HG03442 (cell line): ENCODE measurements around the gene EFNA5.
"Not testable (repeated sequence)": the region's sequence is repeated elsewhere in the genome, so short reads cannot be mapped to it uniquely, and the experiment has no call there.

Source experiments
- ATAC-seq: cut with Tn5 transposase; IDR thresholded peaks from one replicate; pipeline ENCODE4 v1.9.1; 2021; ENCODE audit warnings: mild to moderate bottlenecking, moderate library complexity; ENCODE audit not compliant: unreplicated experiment

The EFNA5 gene

DNA sequence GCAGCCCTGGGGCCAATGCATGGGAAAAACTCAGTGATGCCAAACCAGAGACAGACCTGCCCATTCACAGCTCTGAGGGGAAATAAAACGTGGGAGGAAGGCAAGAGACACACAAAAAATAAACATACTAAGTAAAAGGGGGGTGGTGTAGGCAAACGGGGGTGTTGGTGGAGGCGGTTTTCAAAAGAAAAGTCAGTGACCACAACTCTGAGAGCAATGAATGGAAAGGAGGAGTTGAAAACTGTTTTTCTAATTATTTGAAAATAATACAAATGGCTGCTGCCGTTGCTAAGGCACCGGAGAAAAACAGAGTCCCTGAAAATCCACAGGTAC lies 293.5 kb downstream of the EFNA5 start:
- no peak for ATAC-seq

DNA sequence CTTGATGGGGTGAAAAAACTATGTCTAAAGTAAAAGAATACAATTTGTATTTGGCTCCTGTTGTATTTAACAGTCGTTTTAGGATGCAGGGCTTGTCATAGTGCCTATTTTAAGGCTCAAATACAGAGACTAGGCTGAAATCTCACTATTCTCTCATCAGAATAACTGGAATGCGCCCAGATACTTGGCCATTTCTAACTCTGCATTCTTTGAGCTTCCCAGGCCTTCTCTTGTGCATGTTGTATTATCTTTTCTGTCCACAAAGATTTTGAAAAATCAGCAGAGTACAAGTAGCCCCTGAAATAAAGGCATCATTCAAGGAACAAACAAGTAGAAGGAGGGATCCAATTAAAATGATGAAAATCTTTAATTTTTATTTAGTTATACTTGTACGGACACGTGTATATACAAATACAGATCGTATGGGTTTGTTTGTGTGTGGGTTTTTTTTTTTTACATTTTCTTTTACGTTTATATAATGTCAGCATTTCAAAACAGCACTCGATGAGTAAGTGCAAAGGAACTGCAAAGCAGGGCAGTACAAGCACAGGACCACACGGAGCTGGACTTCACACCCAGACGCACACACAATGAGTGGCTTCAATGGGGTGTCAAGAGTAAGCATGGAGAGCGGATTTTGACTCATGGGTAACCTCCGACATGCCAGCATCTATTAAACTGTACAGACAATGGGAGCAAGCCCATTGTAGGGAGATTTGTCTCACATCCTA lies 294.0 kb downstream of the EFNA5 start:
- no peak for ATAC-seq

DNA sequence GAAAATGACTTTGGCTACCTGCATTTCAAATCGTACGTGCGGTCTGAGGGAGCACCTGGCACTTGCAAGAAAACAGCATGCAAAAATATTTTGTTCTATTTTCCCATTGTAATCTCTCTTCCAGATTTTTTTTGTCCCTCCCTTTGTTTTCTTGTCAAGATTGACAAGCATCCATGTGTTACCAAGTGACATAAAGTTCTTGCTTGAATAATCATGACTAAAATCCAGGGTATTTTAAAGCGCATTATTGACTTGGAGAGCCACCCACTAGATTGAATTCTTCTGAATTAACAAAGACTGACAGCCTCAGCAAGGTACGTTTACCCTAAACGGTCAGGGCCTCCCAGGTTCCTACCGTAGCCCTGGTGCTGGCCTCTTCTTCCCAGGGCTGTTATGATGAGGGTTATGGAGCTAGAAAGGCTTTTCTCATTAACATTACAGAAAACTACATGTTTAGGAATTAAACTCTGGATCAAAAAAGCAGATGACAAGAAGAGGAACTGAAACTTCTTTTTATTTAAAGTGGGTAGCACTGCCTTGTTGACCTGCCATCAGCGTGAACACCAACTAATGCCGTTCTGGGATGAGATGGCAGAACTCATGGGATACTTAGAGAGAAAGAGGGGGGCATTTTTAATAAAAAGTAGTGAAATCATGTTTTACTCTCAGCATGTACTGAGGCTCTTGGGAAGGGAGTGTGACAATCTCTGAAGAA lies 297.0 kb downstream of the EFNA5 start:
- ATAC-seq = peak; percentile 84

DNA sequence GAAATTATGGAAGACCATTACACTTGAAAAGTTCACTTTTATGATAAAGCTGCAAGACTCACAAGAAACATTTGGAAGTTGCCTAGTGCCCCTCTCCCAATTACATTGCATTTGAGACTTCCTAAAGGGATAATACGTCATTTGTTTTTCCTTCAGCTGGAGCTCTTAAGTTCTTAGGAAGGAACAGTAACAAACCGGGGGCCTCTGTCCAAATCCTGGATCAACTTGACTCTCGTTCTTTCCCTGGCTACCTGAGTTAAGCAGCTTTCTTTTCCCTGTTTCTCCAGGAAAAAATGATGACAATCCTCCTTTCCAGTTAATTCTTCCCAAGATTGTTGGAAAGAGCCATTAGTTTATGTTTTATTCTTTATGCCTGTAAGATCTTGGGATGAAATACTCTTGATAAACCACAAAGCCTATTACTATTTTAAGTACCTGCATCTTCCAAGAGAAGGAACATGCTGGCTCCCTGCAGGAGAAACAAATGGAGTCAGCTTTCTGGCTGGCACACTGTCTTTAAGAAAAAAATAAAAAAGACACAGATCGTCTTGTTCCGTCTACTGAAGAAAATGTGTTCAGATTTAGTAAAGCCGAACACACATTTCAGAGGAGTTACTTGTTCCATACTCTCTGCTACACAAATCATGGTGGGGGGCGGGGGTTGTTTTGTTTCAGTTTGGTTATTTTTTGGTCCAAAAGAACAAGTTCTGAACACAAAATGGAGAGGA lies 297.9 kb downstream of the EFNA5 start:
- ATAC-seq = no peak

DNA sequence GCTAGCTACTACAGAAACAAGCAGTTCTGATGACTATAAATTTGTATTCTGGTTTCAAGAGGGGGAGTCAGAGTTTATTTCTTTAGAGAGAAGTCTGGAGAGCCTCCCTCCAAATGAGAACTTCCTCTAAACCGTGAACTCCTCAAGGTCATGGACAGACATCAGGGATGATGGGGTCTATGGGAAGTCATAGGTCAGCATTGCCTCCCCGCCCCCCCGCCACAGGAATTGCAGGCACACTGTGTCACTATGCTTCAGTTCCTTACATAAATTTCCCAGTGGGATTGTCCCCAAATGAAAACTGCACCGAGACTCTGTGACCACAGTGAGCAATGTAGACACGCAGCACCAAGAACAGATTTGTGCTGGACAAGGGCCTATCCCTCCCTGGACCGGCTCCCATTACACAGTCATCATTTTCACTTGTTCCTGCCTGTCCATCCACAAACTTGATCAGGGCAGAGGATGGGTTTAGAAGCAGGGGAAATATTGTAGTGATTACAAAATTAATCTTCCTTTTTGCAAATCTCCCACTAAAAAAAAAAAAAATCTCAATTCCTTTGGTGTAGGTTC lies 300.3 kb downstream of the EFNA5 start:
- ATAC-seq = no peak

DNA sequence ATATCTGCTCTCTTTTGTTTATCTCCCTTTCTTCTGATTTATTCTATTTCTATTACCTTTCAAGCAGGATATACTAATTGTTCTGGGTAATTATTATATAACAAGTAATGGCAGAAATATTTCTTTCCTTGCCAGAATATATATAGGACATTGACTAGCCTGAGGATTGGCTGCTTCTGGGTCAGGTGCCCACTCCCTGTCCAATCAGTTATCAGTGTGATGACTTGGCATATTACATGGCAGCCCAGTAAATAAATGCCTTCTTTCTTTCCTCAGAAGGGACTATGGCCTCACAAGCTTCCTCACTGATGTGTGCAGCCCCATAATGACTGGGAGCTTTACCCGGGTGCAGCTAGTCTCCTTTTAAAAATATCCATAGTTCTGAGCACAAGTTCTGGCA lies 301.1 kb downstream of the EFNA5 start:
- ATAC-seq = no peak

DNA sequence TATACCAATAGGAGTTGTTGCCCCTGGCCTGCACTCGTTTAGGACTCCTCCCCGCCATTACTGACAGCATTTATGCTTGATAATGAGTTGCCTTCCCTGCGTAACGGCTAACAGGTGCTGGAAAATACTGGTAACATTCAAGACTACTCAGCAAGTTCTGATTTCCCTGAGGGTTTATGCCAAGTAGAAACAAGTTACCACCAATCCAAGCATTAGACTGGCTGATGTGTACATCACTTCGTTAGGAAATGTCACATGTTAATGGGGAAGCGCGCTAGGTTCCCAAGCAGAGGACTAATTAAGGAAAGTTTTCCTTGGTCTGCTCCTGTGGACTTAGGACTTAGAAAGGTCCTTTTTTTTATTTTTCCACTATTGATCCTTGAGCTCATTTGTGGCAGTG lies 302.1 kb downstream of the EFNA5 start:
- no peak for ATAC-seq

DNA sequence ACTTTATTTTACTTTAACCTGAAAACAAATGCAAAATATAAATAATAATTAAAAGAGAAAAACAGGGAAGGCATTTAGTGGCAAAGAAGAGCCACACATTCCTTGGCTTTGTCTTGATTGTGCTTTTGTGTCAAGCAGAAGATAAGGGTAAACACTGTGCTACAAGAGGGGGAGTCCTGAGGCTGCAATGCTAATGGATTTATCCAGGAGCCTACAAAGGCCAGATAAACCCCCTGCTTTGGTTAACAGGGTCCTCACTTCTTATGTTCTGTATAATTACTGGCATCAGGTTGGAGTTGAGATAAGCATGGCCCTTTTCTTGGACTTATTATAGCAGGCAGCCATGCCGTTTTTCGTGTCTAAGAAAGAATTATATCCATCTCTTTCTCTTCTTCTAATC lies 302.8 kb downstream of the EFNA5 start:
- no peak for ATAC-seq

DNA sequence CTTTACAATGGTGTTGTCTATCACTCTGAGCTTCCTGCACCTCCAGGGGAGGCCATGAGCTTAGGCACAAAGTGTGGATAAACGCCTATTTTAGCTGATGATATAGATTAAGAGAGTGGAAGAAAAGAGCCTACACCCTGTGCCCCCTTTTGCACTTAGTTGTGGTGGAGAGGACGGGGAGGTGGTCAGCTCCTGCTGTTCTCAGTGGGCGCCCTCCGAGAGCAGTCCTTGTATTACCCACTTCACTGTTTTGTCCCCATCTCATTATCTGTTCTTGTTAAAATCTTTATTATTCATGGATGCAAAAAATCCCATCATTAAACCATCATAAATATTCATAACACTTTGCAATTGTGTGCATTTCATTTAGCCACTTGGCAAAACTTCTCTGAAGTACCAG lies 303.3 kb downstream of the EFNA5 start:
- ATAC-seq = no peak

DNA sequence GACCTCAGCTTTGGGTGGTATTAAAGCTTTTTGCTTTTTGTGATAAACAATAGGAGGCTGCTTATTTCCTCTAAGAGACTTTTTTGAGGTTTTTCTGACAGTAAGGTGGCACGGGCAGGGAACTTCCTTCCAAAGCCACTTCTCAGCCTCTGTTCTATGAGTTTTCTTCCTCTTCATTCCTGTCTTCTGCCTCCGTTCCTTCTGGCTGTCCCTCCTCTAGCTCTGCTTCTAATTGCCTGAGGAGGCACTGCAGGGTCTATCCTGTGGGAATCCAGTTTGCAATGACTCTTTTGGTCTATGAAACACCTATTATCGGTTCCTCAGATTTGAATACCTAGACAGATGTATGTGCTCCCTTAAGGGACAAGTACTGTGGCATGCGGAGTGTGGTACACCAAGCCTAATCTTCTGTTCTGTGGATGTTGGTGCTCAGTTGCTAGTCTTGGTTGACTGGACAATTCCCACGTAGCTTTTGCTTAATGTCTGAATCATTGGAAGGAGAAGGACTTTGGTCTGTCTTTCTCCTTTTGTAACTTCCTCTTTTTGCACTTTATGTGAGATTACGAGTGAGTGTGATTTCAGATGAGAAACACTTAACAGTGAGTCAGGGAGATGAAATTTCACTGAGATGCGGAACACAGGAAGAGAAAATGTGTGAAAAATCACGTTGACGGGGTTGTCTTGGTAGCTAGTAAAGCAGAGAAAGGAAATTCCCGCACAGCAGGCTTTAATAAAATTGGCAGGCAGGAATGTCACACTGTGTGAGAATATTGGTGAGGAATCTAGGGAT lies 305.2 kb downstream of the EFNA5 start:
- ATAC-seq = peak; percentile 52

DNA sequence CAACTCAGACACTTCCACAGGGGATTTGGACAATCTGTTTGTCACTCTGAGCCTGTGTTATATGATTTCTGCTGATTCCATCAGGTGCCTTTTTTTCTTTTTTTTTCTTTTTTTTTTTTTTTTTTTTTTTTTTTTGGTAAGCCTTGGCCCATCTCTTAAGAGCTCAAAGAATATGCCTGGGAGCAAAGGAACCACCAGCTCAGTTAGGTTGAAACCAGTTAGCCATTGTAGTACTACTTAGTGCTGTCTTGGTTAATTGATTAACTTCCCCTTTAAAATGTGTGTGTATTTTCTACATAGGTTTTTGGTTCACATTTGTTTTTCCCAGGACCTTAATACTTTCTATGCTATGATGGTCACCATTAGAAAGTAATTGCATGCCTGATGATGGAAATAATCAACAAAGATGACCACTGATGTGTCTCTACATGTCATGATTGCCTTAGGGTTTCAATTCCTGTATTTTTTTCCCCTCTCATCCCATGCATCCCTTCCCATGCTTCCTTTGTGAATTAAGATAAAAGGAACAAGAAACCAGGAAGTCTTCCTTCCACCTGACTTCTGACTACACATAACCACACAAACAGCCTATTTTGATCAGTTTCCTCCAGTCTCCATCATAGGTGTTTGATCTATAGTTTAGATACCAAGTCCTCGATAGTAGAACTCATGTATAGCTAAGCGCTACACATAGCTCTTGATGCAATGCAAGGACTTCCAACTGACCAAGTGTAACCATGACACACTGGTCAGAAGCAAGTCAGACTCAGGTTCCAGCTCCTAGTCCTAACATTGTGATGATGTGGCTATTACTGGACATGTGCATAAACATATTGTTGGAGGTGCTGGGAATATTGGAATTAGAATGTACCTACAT lies 306.1 kb downstream of the EFNA5 start:
- peak; percentile 3 for ATAC-seq

DNA sequence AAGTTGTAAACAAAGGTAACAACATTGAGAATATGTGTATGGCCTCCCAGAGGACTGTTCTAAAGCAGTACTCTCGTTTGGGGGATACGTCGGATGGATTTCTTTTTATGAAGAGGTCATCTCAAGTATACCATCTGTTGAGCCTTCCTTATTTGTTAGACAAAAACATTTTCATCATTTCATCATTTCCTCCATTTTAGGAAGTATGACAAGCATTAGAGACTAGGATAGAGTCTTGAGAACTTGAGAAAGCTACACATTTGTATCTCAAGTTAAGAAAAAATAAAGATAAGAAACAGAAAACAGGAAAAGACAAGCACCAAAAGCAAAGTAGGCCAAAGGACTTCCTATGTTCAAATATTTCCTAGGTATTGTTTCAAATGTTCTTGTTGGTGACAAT lies 307.0 kb downstream of the EFNA5 start:
- ATAC-seq = no peak

DNA sequence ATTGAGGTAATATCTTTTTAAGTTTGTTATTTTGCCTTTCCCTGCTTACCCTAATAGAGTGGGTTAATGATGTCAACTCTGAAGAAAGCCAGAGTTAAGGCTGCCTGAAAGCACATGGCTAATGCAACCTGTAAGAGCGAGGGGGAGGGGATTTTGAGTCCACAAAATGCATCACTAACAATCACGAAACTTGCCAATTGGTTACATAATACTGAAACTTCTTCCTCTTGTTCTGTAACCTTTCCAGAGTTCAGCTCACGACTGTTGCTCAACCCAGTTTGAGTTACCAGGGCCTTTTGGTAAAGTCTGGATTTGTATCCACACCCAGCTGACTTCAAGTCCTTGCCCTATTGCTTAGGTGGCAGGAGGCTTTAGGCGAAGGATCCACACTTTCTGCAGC lies 308.8 kb downstream of the EFNA5 start:
- no peak for ATAC-seq

DNA sequence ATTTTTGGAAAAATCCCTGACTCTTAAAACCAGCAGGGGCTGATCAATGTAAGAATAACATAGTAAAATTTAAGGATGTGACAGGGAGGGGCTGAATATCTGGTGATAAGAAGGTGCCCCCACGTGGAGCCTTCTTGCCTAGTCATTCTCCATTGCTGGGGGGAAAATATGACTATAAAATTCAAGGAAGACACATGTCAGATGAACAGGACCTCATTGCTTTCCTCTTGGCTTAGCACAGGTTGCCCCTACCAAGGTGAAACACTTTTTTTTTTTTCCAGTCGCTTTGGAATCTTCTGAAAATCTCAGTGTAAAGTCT lies 310.9 kb downstream of the EFNA5 start:
- no peak for ATAC-seq

DNA sequence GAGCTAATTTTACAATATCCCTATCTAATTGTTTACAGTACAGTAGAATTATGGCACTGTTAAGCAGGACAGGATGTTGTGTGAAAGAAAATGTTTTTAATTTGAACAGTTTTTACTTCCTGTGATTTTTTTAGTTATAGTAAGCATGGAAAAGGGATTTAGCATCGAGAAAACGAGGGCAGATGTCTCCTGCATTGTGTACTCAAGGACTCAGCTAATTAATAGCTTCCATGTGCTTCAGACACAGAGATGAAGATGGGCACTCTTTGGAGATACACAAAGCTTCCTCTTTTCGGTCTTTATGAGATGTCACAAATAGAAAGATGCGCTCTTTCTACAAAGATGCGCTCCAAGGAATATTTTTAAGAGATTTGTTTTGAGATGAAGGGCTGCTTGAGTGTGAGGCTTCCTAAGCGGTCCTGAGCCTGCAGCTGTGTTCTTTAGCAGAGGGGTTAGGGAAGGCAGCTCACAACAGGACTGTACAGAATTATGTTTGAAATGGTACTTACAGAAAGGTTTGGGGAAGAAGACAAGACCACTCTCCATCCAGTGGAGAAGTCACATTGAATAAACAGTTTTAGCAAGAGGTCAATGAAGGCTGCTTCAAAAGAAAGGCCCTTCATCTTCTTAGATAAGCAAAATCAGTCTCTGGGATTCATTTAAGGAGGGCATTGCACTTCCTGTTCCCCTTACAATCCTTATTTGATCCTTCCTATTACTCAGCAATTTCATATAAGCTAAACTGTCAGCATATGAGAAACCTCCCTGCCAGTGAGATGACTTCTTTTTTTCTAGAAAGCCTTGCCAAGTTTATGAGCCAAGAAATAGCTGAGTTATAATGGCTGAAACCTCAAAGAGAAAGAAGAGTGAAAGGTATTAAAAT lies 311.5 kb downstream of the EFNA5 start:
- no peak for ATAC-seq

DNA sequence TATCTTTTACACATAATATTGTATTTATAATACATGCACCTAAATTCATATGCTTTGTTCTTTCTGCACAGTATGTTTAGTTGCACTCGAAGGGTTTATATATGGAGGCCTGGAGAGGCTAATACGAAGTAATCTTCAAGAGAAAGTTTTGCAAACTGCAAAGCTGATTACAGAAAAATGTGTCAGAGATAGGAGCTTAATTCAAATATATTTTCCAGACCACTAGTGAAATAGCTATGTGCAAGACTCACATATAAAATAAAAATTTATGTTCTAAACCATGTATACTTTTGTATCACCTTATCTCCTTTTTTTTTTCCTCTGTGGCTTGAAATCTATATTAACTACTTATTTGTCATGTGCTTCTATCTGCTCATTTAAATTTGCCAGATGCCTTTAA lies 313.8 kb downstream of the EFNA5 start:
- ATAC-seq = no peak

DNA sequence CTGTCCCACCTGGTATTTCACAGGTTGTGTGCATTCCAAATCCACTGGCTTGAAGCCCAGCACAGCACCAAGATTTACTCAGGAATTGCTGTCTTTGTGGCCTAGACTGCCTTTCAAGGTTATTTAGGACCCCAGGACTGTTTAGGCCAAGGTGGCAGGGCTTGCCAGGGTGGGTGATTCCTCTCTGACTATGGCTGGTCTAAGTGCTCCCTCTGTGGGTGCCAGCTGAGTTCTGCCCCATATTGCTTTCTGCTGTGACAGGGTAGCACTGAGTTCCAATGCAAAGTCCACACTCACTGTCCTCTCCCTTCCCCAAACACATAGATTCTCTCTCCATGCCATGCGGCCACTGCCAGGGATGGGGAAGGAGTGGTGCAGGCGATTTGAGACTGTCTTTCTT lies 318.2 kb downstream of the EFNA5 start:
- ATAC-seq = no peak

DNA sequence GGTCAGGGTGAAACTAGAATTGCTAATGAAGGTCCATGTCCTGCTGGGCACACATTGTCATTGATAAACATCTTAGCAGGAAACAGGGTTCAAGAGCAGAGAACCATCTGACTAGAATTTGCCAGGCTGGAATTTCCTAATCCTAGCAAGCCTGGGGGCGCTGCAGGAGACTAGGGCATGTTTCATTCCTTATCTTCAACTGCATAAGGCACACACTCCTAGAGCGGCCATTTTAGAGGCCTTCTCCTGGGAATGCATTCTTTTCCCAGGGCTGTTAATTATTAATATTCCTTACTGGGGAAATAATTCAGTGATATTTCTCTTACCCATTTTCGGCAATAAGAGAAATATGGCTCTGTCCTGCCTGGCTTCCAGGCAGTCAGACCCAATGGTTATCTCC lies 324.2 kb downstream of the EFNA5 start:
- not testable (repeated sequence) for ATAC-seq

DNA sequence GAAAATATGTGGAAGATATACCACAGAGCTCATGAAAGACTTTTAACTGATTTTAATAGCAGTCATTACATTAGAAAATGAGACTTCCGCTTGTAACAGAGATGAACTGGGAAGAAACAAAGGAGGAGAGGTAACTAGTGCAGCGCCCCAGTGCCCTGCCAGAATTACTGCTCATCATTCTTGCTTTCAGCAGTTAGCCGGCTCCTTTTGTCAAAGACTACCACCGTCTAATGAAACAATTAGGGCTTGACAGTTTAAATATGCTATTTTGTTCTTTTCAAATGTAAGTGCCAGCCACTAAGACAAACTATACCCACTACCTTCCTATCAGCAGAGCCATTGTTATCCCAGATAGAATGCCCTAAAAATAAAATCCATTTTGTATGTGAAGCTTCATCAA lies 328.4 kb downstream of the EFNA5 start:
- ATAC-seq = no peak
